22Rv1 (cell line): ENCODE results near the gene KMT5C.

ENCODE experiments used
- ZFX ChIP-seq: fragments of 450-650 bp; IDR thresholded peaks from 2 replicates; pipeline ENCODE4 v1.6.1; 2017; ENCODE audit warnings: antibody characterized with exemption, borderline replicate concordance
- TF ChIP-seq, protein P1 (sequence below): fragments of 450-650 bp; IDR thresholded peaks from 2 replicates; pipeline ENCODE4 v1.5.1; 2017; ENCODE audit warnings: mild to moderate bottlenecking

DNA sequence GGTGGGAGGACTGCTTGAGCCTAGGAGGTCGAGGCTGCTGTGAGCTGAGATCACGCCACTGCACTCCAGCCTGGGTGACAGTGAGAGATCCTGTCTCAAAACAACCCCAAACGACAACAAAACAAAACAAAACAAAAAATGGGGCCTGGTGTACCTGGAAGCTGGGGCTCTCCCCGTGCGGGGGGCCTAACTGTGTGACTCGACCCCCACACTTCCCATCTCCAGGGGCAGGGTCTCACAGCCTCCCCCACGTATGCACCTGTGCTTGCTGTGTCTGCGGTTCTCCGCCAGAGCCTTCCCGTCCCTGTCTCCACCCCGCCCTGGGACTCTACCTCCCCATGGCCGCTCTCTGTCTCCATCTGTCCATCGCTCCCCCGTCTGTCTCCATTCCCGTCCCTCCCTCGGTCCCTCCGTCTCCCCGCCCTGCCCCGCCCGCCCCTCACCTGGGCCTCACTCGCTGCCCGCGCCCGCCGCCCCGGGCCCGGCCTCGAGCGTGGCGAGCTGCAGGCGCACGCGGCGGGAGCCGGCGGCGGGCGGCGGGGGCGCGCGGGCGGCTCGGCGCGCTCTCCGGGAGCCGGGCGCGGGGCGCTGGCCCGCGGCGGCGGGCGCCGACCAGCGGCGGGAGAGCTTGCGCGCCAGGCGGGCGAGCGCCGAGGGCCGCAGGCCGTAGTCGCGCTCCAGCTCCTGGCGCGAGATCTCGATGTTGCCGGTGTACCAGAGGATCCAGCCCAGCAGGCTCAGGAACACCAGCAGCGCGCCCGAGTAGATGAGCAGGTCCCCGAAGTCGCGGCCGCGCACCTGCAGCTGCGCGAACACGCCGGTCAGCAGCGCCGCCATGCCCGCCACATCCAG is 43.8 kb downstream of the KMT5C start:
- TF ChIP-seq ZFX = no peak
- TF ChIP-seq, protein P1, sequence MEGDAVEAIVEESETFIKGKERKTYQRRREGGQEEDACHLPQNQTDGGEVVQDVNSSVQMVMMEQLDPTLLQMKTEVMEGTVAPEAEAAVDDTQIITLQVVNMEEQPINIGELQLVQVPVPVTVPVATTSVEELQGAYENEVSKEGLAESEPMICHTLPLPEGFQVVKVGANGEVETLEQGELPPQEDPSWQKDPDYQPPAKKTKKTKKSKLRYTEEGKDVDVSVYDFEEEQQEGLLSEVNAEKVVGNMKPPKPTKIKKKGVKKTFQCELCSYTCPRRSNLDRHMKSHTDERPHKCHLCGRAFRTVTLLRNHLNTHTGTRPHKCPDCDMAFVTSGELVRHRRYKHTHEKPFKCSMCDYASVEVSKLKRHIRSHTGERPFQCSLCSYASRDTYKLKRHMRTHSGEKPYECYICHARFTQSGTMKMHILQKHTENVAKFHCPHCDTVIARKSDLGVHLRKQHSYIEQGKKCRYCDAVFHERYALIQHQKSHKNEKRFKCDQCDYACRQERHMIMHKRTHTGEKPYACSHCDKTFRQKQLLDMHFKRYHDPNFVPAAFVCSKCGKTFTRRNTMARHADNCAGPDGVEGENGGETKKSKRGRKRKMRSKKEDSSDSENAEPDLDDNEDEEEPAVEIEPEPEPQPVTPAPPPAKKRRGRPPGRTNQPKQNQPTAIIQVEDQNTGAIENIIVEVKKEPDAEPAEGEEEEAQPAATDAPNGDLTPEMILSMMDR = peak; percentile 46; the same call in 1 of the 2 replicates
